Measurements from ENCODE around the gene CIPC.

Gene CIPC

GRCh38 chr14:77102154-77102553 is 4.1 kb downstream of the CIPC start:
- DNase-seq (ENCODE audit: low read depth, low spot score): no peak

GRCh38 chr14:77103475-77103874 is 5.4 kb downstream of the CIPC start:
- no peak for DNase-seq (ENCODE audit: low read depth, low spot score)

- no peak for DNase-seq (ENCODE audit: low read depth, low spot score)
Measured at GRCh38 chr14:77103951-77104350, 5.9 kb downstream of the CIPC start.

GRCh38 chr14:77104393-77104792 is 6.3 kb downstream of the CIPC start:
- no peak for DNase-seq (ENCODE audit: low read depth, low spot score)

GRCh38 chr14:77105145-77105939 is 7.3 kb downstream of the CIPC start:
- peak; percentile 57 for DNase-seq (ENCODE audit: low read depth, low spot score)

GRCh38 chr14:77106666-77107065 is 8.6 kb downstream of the CIPC start:
- DNase-seq (ENCODE audit: low read depth, low spot score): no peak

- peak; percentile 68 for DNase-seq (ENCODE audit: low read depth, low spot score)
Measured at GRCh38 chr14:77107228-77107627, 9.2 kb downstream of the CIPC start.

- DNase-seq (ENCODE audit: low read depth, low spot score): no peak
Measured at GRCh38 chr14:77108753-77109152, 10.7 kb downstream of the CIPC start.

GRCh38 chr14:77109656-77110055 is 11.6 kb downstream of the CIPC start:
- no peak for DNase-seq (ENCODE audit: low read depth, low spot score)

GRCh38 chr14:77110286-77110685 is 12.2 kb downstream of the CIPC start:
- no peak for DNase-seq (ENCODE audit: low read depth, low spot score)

- peak; percentile 80 for DNase-seq (ENCODE audit: low read depth, low spot score)
Measured at GRCh38 chr14:77111021-77111420, 13.0 kb downstream of the CIPC start.

- no peak for DNase-seq (ENCODE audit: low read depth, low spot score)
Measured at GRCh38 chr14:77113644-77114043, 15.6 kb downstream of the CIPC start.

- DNase-seq (ENCODE audit: low read depth, low spot score): no peak
Measured at GRCh38 chr14:77114609-77115008, 16.6 kb downstream of the CIPC start.

- no peak for DNase-seq (ENCODE audit: low read depth, low spot score)
Measured at GRCh38 chr14:77116172-77116817, 18.2 kb downstream of the CIPC start.

GRCh38 chr14:77119851-77120250 is 21.8 kb downstream of the CIPC start:
- no peak for DNase-seq (ENCODE audit: low read depth, low spot score)

- DNase-seq (ENCODE audit: low read depth, low spot score): peak; percentile 34
Measured at GRCh38 chr14:77120771-77121743, 23.0 kb downstream of the CIPC start.

- DNase-seq (ENCODE audit: low read depth, low spot score): no peak
Measured at GRCh38 chr14:77122526-77123125, 24.6 kb downstream of the CIPC start.

- DNase-seq (ENCODE audit: low read depth, low spot score): no peak
Measured at GRCh38 chr14:77123381-77124325, 25.6 kb downstream of the CIPC start.

- DNase-seq (ENCODE audit: low read depth, low spot score): peak; percentile 72
Measured at GRCh38 chr14:77124345-77125280, 26.6 kb downstream of the CIPC start.
